Lower leg skin (tissue), 4 donors: Measurements from ENCODE around the gene CMIP. TPM values are rescaled to one million over a fixed set of nuclear protein-coding genes. Genes with fewer than 3 reads are reported as not detected.

Experiments used
- DNase-seq, 2 donors: peaks; one replicate each; pipeline ENCODE4 v3.0.0-alpha.2; 2019; ENCODE audit warnings: low spot score in 2 of 2
- H3K4me3 ChIP-seq: fragments of 200-600 bp; sonication (generic); 2 replicates; pipeline ENCODE4 v1.5.1; 2017; ENCODE audit warnings: mild to moderate bottlenecking, low read depth; ENCODE audit not compliant: poor library complexity, severe bottlenecking
- POLR2A ChIP-seq, 2 donors: fragments of 450-650 bp; IDR thresholded peaks; one replicate each; pipeline ENCODE4 v1.6.1; 2016 to 2017; ENCODE audit warnings: antibody characterized with exemption in 2 of 2, mild to moderate bottlenecking in 1 of 2, moderate library complexity in 1 of 2
- WGBS, 2 donors: methylation state at CpG; one replicate each; pipeline ENCODE4 v1.1.5; 2018; 5-methylcytosine and 5-hydroxymethylcytosine counted together
- intact Hi-C: fragments of 100-400 bp; cut with DNase I; formaldehyde crosslinking; loops from one replicate; pipeline ENCODE4 v1.15.0; 2023; ENCODE audit warnings: low total_unique reads
- total RNA-seq, 4 donors: library from RNA; depleted of rRNA; stranded (reverse); fragments of >200 nt; gene quantifications; one replicate each; pipeline ENCODE4 v1.1.0, GENCODE V29; 2016
- TF ChIP-seq, protein P1 (sequence below), 3 donors: fragments of 450-650 bp; IDR thresholded peaks; one replicate each; pipeline ENCODE4 v1.5.1; 2016; ENCODE audit warnings: antibody characterized with exemption in 3 of 3, mild to moderate bottlenecking in 3 of 3, moderate library complexity in 2 of 3

The CMIP gene
- total RNA-seq, 4 donors from 2014 or later: 53.7 to 115 (median 77.4) TPM

DNA sequence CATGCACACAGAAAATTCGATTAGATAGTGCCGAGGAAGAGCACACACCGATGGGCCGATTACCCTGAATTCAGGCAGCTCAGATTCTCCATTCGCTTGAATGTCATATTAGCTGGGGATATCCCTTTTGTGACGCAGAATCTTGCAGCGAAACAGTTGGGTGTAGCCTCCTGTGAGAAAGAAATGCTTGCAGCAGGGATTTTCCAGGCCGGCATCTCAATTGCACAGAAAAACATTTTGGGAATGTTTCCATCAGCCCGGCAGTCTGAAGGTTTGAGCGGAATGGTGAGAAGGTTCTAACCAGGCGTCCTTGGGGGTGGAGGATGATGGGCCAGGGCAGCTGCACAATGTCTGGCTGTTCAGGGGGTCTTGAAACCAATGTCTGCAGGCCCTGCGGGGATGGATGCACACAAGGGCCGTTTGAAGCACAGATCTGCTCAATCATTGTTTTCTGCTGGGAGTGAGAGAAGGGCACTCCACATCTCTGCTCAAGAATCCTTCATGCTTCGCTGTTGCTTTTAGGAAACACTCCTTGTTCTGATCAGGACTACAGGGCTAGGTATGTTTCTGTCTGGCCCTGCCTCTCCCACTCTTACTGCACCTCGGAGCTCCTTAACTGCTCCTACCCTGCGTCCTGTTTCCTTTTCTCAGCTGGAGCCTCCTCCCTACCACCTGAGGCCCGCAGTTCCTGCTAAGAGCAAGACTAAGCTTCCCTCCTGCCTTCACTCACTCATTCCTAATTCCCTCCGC, 94.6 kb downstream of the CMIP start:
- no peak for TF ChIP-seq POLR2A (IDR thresholded peaks at IDR 0.05)
- TF ChIP-seq, protein P1, sequence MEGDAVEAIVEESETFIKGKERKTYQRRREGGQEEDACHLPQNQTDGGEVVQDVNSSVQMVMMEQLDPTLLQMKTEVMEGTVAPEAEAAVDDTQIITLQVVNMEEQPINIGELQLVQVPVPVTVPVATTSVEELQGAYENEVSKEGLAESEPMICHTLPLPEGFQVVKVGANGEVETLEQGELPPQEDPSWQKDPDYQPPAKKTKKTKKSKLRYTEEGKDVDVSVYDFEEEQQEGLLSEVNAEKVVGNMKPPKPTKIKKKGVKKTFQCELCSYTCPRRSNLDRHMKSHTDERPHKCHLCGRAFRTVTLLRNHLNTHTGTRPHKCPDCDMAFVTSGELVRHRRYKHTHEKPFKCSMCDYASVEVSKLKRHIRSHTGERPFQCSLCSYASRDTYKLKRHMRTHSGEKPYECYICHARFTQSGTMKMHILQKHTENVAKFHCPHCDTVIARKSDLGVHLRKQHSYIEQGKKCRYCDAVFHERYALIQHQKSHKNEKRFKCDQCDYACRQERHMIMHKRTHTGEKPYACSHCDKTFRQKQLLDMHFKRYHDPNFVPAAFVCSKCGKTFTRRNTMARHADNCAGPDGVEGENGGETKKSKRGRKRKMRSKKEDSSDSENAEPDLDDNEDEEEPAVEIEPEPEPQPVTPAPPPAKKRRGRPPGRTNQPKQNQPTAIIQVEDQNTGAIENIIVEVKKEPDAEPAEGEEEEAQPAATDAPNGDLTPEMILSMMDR (IDR thresholded peaks at IDR 0.05): no peak
- no peak for DNase-seq
- intact Hi-C loops: no loop called here
- no peak overlapping the region for H3K4me3 ChIP-seq
- 42 to 45% methylated on average over 18 of the region's 18 CpGs for WGBS, 2 donors

DNA sequence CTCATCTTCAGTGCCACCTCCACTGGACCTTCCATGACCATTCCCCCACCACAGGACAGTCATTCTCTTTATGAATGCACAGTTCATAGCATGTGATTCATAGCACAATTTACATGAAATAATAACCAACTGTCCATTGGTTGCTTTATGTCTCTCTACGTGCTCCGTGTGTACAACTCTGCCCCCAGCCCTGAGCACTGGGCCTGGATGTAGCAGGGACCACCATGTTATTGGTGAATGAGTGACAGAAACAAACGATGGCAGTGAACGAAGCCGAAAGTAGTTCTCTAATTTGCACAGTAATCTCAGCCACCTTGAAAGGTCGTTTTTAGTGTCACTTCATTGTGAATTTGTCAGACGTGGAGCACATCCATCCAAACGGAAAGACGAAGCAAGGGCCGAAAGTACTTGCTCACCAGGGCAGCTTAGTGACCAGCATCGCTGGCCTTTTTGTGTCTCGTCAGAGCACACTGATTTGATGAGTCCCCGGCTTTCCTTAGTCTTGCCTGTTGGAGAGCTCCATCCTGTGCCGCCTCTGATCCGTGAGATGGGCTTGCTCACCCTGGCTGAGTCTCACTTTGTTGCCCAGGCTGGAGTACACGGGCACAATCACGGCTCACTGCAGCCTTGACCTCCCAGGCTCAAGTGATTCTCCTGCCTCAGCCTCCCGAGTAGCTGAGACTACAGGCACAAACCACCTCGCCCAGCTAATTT, 95.3 kb downstream of the CMIP start:
- TF ChIP-seq, protein P1 (IDR thresholded peaks at IDR 0.05): no peak
- no peak for TF ChIP-seq POLR2A (IDR thresholded peaks at IDR 0.05)
- no peak for DNase-seq
- no peak overlapping the region for H3K4me3 ChIP-seq
- WGBS, 2 donors: 92 to 95% methylated on average over 19 of the region's 19 CpGs
- intact Hi-C loops: no loop called here

DNA sequence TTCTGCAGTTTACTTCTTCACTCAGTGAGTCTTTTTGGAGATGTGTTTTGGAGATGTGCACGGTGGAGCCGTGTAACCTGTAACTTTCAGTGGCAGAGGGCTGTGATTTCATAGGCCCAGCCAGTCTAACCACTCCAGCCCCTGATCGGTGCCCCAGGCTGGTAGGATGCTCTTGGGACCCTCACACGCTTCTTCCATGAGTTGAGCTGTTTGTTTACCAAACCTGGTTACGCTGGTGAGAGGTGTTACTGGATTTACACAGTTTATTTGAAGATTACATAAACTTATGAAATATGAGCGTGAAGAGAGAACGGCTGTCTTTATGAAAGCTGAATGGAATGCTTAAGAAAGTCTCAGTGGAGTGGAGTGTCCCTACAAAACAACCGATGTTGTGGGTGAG, 96.7 kb downstream of the CMIP start:
- DNase-seq: no peak
- WGBS, 2 donors: 87% methylated on average over 8 of the region's 8 CpGs
- intact Hi-C loops: no loop called here
- no peak overlapping the region for H3K4me3 ChIP-seq
- TF ChIP-seq, protein P1 (IDR thresholded peaks at IDR 0.05): no peak
- TF ChIP-seq POLR2A (IDR thresholded peaks at IDR 0.05): no peak

DNA sequence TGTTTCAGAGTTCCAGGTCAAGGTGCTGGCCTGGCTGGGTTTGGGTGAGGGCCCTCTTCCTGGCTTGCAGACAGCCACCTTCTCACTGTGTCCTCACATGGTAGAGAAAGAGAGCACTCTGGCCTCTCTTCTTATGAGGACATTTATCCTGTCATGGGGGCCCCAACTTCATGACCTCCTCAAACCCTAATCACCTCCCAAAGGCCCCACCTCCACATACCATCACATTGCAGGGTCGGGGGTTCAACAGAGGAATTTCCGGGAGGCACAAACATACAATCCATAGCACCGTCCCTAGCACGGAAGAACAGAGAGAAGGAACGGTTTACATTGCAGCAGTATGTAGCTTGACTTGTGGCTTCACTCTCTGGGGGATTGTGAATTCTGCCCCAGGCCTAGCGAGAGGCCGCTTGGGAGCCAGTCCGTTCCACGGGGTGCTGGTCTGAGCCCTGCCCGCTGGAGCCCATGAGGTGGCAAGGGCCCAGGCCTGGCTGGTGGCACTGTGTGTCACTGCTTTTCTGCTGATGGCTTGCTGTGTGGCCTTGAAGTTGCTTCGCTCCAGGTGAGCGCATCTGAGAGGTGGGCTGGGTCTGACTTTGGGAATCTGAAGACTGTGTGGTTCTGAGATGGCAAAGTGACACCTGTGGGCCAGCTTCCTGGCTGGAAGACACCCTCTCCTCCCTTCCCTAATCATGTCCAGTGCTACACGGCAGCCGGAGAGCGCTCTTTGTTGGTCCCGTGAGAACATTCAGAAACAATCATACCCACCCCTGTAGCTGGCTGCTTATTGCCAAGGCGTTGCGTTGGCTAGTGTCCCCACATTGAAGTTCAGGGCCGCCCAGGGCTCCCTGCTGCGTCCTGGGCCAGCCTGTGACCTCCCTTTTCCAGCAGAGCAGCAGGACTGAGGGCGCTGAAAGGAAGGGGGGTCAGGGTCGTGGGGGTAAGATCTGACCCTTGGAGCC, 98.3 kb downstream of the CMIP start:
- intact Hi-C loops: no loop called here
- TF ChIP-seq POLR2A (IDR thresholded peaks at IDR 0.05): no peak
- TF ChIP-seq, protein P1 (IDR thresholded peaks at IDR 0.05): no peak
- WGBS, 2 donors: 83 to 89% methylated on average over 17 to 22 of the region's 22 CpGs
- no peak for DNase-seq
- no peak overlapping the region for H3K4me3 ChIP-seq

DNA sequence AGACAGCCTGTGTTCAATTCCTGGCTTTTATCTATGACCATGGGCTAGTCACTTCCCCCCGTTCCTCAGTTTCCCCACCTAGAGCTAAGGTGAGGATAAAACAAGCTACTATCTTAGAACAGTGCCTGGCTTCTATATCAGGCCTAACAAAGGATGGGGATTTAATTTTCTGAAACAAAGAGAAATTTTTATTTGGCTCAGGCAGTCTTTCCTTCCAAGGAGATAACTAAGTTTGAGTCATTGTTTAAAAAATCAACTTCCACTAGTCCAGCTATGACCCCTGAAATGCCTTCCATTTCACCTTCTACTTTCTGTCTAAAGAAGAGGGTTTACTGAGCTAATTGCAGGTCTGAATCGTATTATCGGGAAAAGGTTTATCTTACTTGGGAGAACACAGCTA, 99.0 kb downstream of the CMIP start:
- intact Hi-C loops: no loop called here
- DNase-seq: no peak
- WGBS, 2 donors: 83 to 89% methylated on average over 3 of the region's 3 CpGs
- no peak overlapping the region for H3K4me3 ChIP-seq
- TF ChIP-seq, protein P1 (IDR thresholded peaks at IDR 0.05): no peak
- no peak for TF ChIP-seq POLR2A (IDR thresholded peaks at IDR 0.05)
